Measurements from ENCODE around the gene CDH12. TPM values are rescaled to one million over a fixed set of nuclear protein-coding genes. Genes with fewer than 3 reads are reported as not detected.
"Not testable (repeated sequence)": the region's sequence is repeated elsewhere in the genome, so short reads cannot be mapped to it uniquely, and the experiment has no call there.

The CDH12 gene
- total RNA-seq, 1 donor from 2014 or later = not detected

GRCh38 chr5:22050931-22051330, 802.2 kb downstream of the CDH12 start:
- DNase-seq (ENCODE audit: low read depth) = no peak

GRCh38 chr5:22044229-22044628, 808.9 kb downstream of the CDH12 start:
- DNase-seq (ENCODE audit: low read depth) = no peak

GRCh38 chr5:22036061-22036460, 817.1 kb downstream of the CDH12 start:
- DNase-seq (ENCODE audit: low read depth) = no peak

GRCh38 chr5:22033066-22033465, 820.1 kb downstream of the CDH12 start:
- no peak for DNase-seq (ENCODE audit: low read depth)

GRCh38 chr5:22023784-22024183, 829.4 kb downstream of the CDH12 start:
- no peak for DNase-seq (ENCODE audit: low read depth)

GRCh38 chr5:22012893-22013292, 840.3 kb downstream of the CDH12 start:
- not testable (repeated sequence) for DNase-seq (ENCODE audit: low read depth)

GRCh38 chr5:22010808-22011207, 842.3 kb downstream of the CDH12 start:
- not testable (repeated sequence) for DNase-seq (ENCODE audit: low read depth)

GRCh38 chr5:22001097-22001496, 852.0 kb downstream of the CDH12 start:
- DNase-seq (ENCODE audit: low read depth) = not testable (repeated sequence)

GRCh38 chr5:21985799-21986198, 867.3 kb downstream of the CDH12 start:
- not testable (repeated sequence) for DNase-seq (ENCODE audit: low read depth)

GRCh38 chr5:21951571-21951970, 901.6 kb downstream of the CDH12 start:
- not testable (repeated sequence) for DNase-seq (ENCODE audit: low read depth)

- DNase-seq (ENCODE audit: low read depth) = no peak
Measured at GRCh38 chr5:21931116-21931515, 922.0 kb downstream of the CDH12 start.

- DNase-seq (ENCODE audit: low read depth) = peak; percentile 3
Measured at GRCh38 chr5:21919414-21920022, 933.6 kb downstream of the CDH12 start.

GRCh38 chr5:21918451-21918850, 934.7 kb downstream of the CDH12 start:
- DNase-seq (ENCODE audit: low read depth) = no peak

- no peak for DNase-seq (ENCODE audit: low read depth)
Measured at GRCh38 chr5:21910731-21911130, 942.4 kb downstream of the CDH12 start.

GRCh38 chr5:21895766-21896350, 957.3 kb downstream of the CDH12 start:
- no peak for DNase-seq (ENCODE audit: low read depth)

- no peak for DNase-seq (ENCODE audit: low read depth)
Measured at GRCh38 chr5:21893161-21893560, 960.0 kb downstream of the CDH12 start.

GRCh38 chr5:21889581-21889980, 963.6 kb downstream of the CDH12 start:
- no peak for DNase-seq (ENCODE audit: low read depth)

GRCh38 chr5:21882074-21882745, 970.9 kb downstream of the CDH12 start:
- DNase-seq (ENCODE audit: low read depth) = no peak

GRCh38 chr5:21880164-21880563, 973.0 kb downstream of the CDH12 start:
- DNase-seq (ENCODE audit: low read depth) = no peak

GRCh38 chr5:21862986-21863385, 990.2 kb downstream of the CDH12 start:
- DNase-seq (ENCODE audit: low read depth) = no peak

- DNase-seq (ENCODE audit: low read depth) = no peak
Measured at GRCh38 chr5:21858441-21858840, 994.7 kb downstream of the CDH12 start.

- DNase-seq (ENCODE audit: low read depth) = no peak
Measured at GRCh38 chr5:21856987-21857386, 996.2 kb downstream of the CDH12 start.

- no peak for DNase-seq (ENCODE audit: low read depth)
Measured at GRCh38 chr5:21847300-21847699, 1005.8 kb downstream of the CDH12 start.

Data from myocyte (in vitro differentiated cells).